SW 1271 (cell line): ENCODE measurements around the gene ARHGEF33.
"Not testable (repeated sequence)": the region's sequence is repeated elsewhere in the genome, so short reads cannot be mapped to it uniquely, and the experiment has no call there.

Experiments
- DNase-seq, 2 experiments: peaks; one replicate each; lab custom pipeline; 2025; lab: John Stamatoyannopoulos, UW

ARHGEF33 gene

GRCh38 chr2:38911191-38911590, 21.5 kb downstream of the ARHGEF33 start:
- no peak for DNase-seq

GRCh38 chr2:38912619-38913018, 22.9 kb downstream of the ARHGEF33 start:
- no peak for DNase-seq

- DNase-seq = no peak
These were observed 32.7 kb downstream of the ARHGEF33 start for GRCh38 chr2:38922389-38922788.

GRCh38 chr2:38922902-38923301, 33.2 kb downstream of the ARHGEF33 start:
- DNase-seq = no peak

GRCh38 chr2:38925982-38926381, 36.3 kb downstream of the ARHGEF33 start:
- DNase-seq = no peak

- no peak for DNase-seq
These were observed 40.9 kb downstream of the ARHGEF33 start for GRCh38 chr2:38930600-38930999.

GRCh38 chr2:38932586-38932985, 42.9 kb downstream of the ARHGEF33 start:
- DNase-seq = no peak

- no peak for DNase-seq
These were observed 44.0 kb downstream of the ARHGEF33 start for GRCh38 chr2:38933653-38934052.

- DNase-seq = no peak
These were observed 45.1 kb downstream of the ARHGEF33 start for GRCh38 chr2:38934742-38935141.

- DNase-seq = no peak
These were observed 46.0 kb downstream of the ARHGEF33 start for GRCh38 chr2:38935568-38936172.

- DNase-seq = not testable (repeated sequence)
These were observed 46.8 kb downstream of the ARHGEF33 start for GRCh38 chr2:38936516-38936915.

- DNase-seq = no peak
These were observed 47.9 kb downstream of the ARHGEF33 start for GRCh38 chr2:38937548-38937947.

GRCh38 chr2:38940746-38941145, 51.1 kb downstream of the ARHGEF33 start:
- no peak for DNase-seq

- DNase-seq = no peak
These were observed 54.1 kb downstream of the ARHGEF33 start for GRCh38 chr2:38943784-38944183.

- DNase-seq = no peak
These were observed 55.7 kb downstream of the ARHGEF33 start for GRCh38 chr2:38945372-38945771.

GRCh38 chr2:38945911-38946310, 56.2 kb downstream of the ARHGEF33 start:
- DNase-seq = no peak

- peak; percentile 21 to 82 for DNase-seq
These were observed 57.9 kb downstream of the ARHGEF33 start for GRCh38 chr2:38947241-38948239.

GRCh38 chr2:38948387-38948882, 58.8 kb downstream of the ARHGEF33 start:
- DNase-seq = no peak

- no peak for DNase-seq
These were observed 59.3 kb downstream of the ARHGEF33 start for GRCh38 chr2:38948995-38949394.

GRCh38 chr2:38951766-38952165, 62.1 kb downstream of the ARHGEF33 start:
- no peak for DNase-seq

GRCh38 chr2:38957972-38958371, 68.3 kb downstream of the ARHGEF33 start:
- DNase-seq = no peak

GRCh38 chr2:38959466-38959865, 69.8 kb downstream of the ARHGEF33 start:
- no peak for DNase-seq
